GM12878 (cell line): ENCODE results near the gene OTOF. TPM values are rescaled to one million over a fixed set of nuclear protein-coding genes. Genes with fewer than 3 reads are reported as not detected.

ENCODE experiments used
- ATAC-seq: fragments of 200-7000 bp; cut with Tn5 transposase; 3 replicates; pipeline ENCODE4 v1.9.1; 2020; ENCODE audit warnings: mild to moderate bottlenecking, moderate library complexity
- BruUV-seq: library from RNA; stranded (reverse); fragments of 400-500 nt; replicated peaks from 2 replicates; lab custom pipeline; 2021; lab: Mats Ljungman, UMichigan
- CTCF ChIA-PET: fragments of 300-600 bp; sonication (Branson Sonifier 250); formaldehyde crosslinking; extraction: SDS; loops from one replicate; lab custom pipeline; 2021; ENCODE audit warnings: inconsistent platforms; lab: Yijun Ruan, JAX
- POLR2A ChIA-PET: fragments of 350-600 bp; formaldehyde crosslinking; extraction: SDS; loops from one replicate; lab custom pipeline; 2021; ENCODE audit warnings: inconsistent platforms; lab: Charles Lee
- RAD21 ChIA-PET: fragments of 300-600 bp; sonication (Branson Sonifier 250); formaldehyde crosslinking; loops from one replicate; lab custom pipeline; 2023; ENCODE audit warnings: antibody characterized with exemption; ENCODE audit not compliant: unreplicated experiment; lab: Charles Lee
- SMC1A ChIA-PET: fragments of 300-600 bp; sonication (Branson Sonifier 250); formaldehyde crosslinking; loops from one replicate; lab custom pipeline; 2023; ENCODE audit not compliant: unreplicated experiment, uncharacterized antibody; lab: Charles Lee
- DNase-seq: peaks from one replicate; pipeline ENCODE4 v3.0.0-alpha.2; 2011; ENCODE audit warnings: low read depth, low spot score
- FAIRE-seq: peaks from 3 replicates; lab custom pipeline; 2011; peaks lifted over from hg19 to GRCh38; lab: Jason Lieb, UNC
- H2AFZ ChIP-seq: 2 replicates; pipeline ENCODE4 v1.6.0; 2011; ENCODE audit warnings: low read depth, low read length, control low read depth; ENCODE audit not compliant: control insufficient read depth
- H3K27ac ChIP-seq: 2 replicates; pipeline ENCODE4 v1.5.1; 2011; ENCODE audit warnings: control low read depth; ENCODE audit not compliant: control insufficient read depth, insufficient read depth
- H3K27me3 ChIP-seq, 2 experiments: replicated peaks in 1 of 2; 2 replicates each; pipeline versions ENCODE4 v1.6.0 to v1.6.1; 2011; ENCODE audit warnings: low read length in 1 of 2; ENCODE audit not compliant: control insufficient read depth in 2 of 2, insufficient read depth in 2 of 2
- H3K36me3 ChIP-seq, 2 experiments: 2 replicates each; pipeline ENCODE4 v1.5.1; 2011; ENCODE audit warnings: low read length in 1 of 2; ENCODE audit not compliant: control insufficient read depth in 2 of 2, insufficient read depth in 2 of 2
- H3K4me1 ChIP-seq: 2 replicates; pipeline ENCODE4 v1.6.1; 2011; ENCODE audit warnings: mild to moderate bottlenecking, low read length, moderate library complexity, mixed read lengths; ENCODE audit not compliant: control insufficient read depth, insufficient read depth
- H3K4me2 ChIP-seq: 2 replicates; pipeline ENCODE4 v1.6.0; 2011; ENCODE audit warnings: control low read depth; ENCODE audit not compliant: control insufficient read depth, insufficient read depth
- H3K4me3 ChIP-seq: fragments of 200-600 bp; sonication (generic); 2 replicates; pipeline ENCODE4 v1.5.1; 2016
- H3K79me2 ChIP-seq: 2 replicates; pipeline ENCODE4 v1.6.0; 2011; ENCODE audit warnings: low read length; ENCODE audit not compliant: control insufficient read depth, insufficient read depth
- H3K9ac ChIP-seq: 2 replicates; pipeline ENCODE4 v1.8.0; 2011; ENCODE audit warnings: low read length, control low read depth, mixed read lengths; ENCODE audit not compliant: control insufficient read depth, insufficient read depth
- H3K9me3 ChIP-seq: replicated peaks from 3 replicates; pipeline ENCODE4 v1.5.1; 2011; ENCODE audit warnings: mild to moderate bottlenecking, low read length; ENCODE audit not compliant: control insufficient read depth, insufficient read depth
- H4K20me1 ChIP-seq: 2 replicates; pipeline ENCODE4 v1.6.0; 2011; ENCODE audit not compliant: control insufficient read depth, insufficient read depth
- HDAC6 ChIP-seq: fragments of 200-600 bp; sonication (generic); IDR thresholded peaks from one replicate; pipeline ENCODE4 v1.8.0; 2017; ENCODE audit warnings: antibody characterized with exemption; ENCODE audit not compliant: unreplicated experiment
- IRF3 ChIP-seq: fragments of 450-650 bp; IDR thresholded peaks from 2 replicates; pipeline ENCODE4 v1.6.1; 2014; ENCODE audit warnings: mild to moderate bottlenecking
- RBBP5 ChIP-seq: fragments of 200-600 bp; sonication (generic); conservative IDR thresholded peaks from 2 replicates; pipeline ENCODE4 v1.6.1; 2016
- SIN3A ChIP-seq: IDR thresholded peaks from 2 replicates; pipeline ENCODE4 v1.6.1; 2012; ENCODE audit warnings: low read depth, low read length, improper control_type of control experiment
- YBX1 ChIP-seq: fragments of 450-650 bp; IDR thresholded peaks from 2 replicates; pipeline ENCODE4 v1.6.1; 2016; ENCODE audit warnings: antibody characterized with exemption
- ZBED1 ChIP-seq: IDR thresholded peaks from 2 replicates; pipeline ENCODE4 v1.6.1; 2016; ENCODE audit warnings: borderline replicate concordance
- ZBTB33 ChIP-seq: fragments of 450-650 bp; IDR thresholded peaks from 2 replicates; pipeline ENCODE4 v1.6.1; 2017; ENCODE audit warnings: mild to moderate bottlenecking
- ZNF274 ChIP-seq: IDR thresholded peaks from one replicate; pipeline ENCODE4 v1.8.0; 2011; ENCODE audit not compliant: insufficient read length, insufficient read depth
- ZNF622 ChIP-seq: fragments of 450-650 bp; IDR thresholded peaks from 2 replicates; pipeline ENCODE4 v1.6.1; 2017; ENCODE audit warnings: mild to moderate bottlenecking, inconsistent platforms
- ZSCAN29 ChIP-seq: fragments of 450-650 bp; IDR thresholded peaks from 2 replicates; pipeline ENCODE4 v1.6.1; 2017; ENCODE audit warnings: mild to moderate bottlenecking, moderate library complexity
- WGBS: methylation state at CpG from one replicate; pipeline ENCODE4 v1.1.6; 2016; ENCODE audit warnings: low lambda C conversion rate; ENCODE audit not compliant: insufficient replicate concordance, insufficient coverage; ENCODE audit errors: missing lambda C conversion rate; 5-methylcytosine and 5-hydroxymethylcytosine counted together
- in situ Hi-C: fragments of 300-500 bp; cut with MboI; formaldehyde crosslinking; loops from 9 replicates; pipeline ENCODE4 v1.14.3; 2018; ENCODE audit warnings: mixed read lengths
- intact Hi-C: fragments of 100-400 bp; cut with micrococcal nuclease; formaldehyde crosslinking; loops from one replicate; pipeline ENCODE4 v1.14.2; 2022; ENCODE audit not compliant: unreplicated experiment
- polyA plus RNA-seq, 11 experiments: library from polyadenylated mRNA; depleted of rRNA in 4 of 11; unstranded in 6 of 11; stranded (reverse) in 5 of 11; fragments of >200 nt; fragmentation: Nextera tagmentation in 4 of 11; fragmentation: Illumina TruSeq in 1 of 11; extraction: Ambion mirVana in 4 of 11; extraction: Trizol in 1 of 11; gene quantifications; 1 replicate in 1 of 11; 2 replicates in 10 of 11; pipeline versions ENCODE4 v1.2.1 to v1.2.3, GENCODE V29; 2011 to 2016; ENCODE audit warnings: inconsistent platforms in 2 of 11, missing spikeins in 2 of 11, low read depth in 1 of 11
- total RNA-seq, 4 experiments: library from RNA; depleted of rRNA in 3 of 4; stranded (reverse); fragments of >200 nt in 3 of 4; fragmentation: Illumina TruSeq in 1 of 4; extraction: Trizol in 1 of 4; gene quantifications; 2 replicates each; pipeline versions ENCODE4 v1.2.1 to v1.2.3, GENCODE V29; 2013 to 2021
- TF ChIP-seq, protein P1 (sequence below): IDR thresholded peaks from 2 replicates; pipeline ENCODE4 v1.6.1; 2012; ENCODE audit warnings: low read length, inconsistent platforms

The OTOF gene
- total and polyA plus RNA-seq, 10 of the 15 experiments (the other 5 are each of a cell fraction or from before 2014, with no cell fraction given) = under 0.01 to 0.31 (median 0.07) TPM; not detected in 6

GRCh38 chr2:26464390-26465265, 13.3 kb downstream of the OTOF start:
- Histone ChIP-seq H3K4me2 (no peak overlapping the region), H3K79me2 (no peaks in the 10 kb centered on the region), H3K4me1 (no peaks in the 10 kb centered on the region), H4K20me1 (no peaks in the 10 kb centered on the region), H3K27me3 (no peaks in the 10 kb centered on the region), H3K27ac (no peak overlapping the region), H3K9ac (no peak overlapping the region), H2AFZ (no peak overlapping the region), H3K4me3 (no peak overlapping the region), H3K9me3 (peaks cover 3% of the 10 kb centered on the region; the same call in 1 of the 3 replicates), H3K36me3 (no peaks in the 10 kb centered on the region)
- intact Hi-C loops (no loop called here), in situ Hi-C loops (no loop called here)
- CTCF ChIA-PET = interaction anchor here (0.7 kb wide), 1 partner anchor 50 kb away, joined by 3 read pairs; no protein-coding TSS in a partner anchor
- DNase-seq (no peak), FAIRE-seq (no peak), ATAC-seq (no peak)
- POLR2A ChIA-PET = no interaction called here
- RAD21 ChIA-PET = no interaction called here
- no TSS peak for BruUV-seq
- SMC1A ChIA-PET = no interaction called here
- WGBS = 9% methylated on average over 14 of the region's 14 CpGs
- TF ChIP-seq, protein P1, sequence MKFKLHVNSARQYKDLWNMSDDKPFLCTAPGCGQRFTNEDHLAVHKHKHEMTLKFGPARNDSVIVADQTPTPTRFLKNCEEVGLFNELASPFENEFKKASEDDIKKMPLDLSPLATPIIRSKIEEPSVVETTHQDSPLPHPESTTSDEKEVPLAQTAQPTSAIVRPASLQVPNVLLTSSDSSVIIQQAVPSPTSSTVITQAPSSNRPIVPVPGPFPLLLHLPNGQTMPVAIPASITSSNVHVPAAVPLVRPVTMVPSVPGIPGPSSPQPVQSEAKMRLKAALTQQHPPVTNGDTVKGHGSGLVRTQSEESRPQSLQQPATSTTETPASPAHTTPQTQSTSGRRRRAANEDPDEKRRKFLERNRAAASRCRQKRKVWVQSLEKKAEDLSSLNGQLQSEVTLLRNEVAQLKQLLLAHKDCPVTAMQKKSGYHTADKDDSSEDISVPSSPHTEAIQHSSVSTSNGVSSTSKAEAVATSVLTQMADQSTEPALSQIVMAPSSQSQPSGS = no peak
- no peak for TF ChIP-seq ZSCAN29
- no peak for TF ChIP-seq IRF3
- no peak for TF ChIP-seq HDAC6
- no peak for TF ChIP-seq RBBP5
- no peak for TF ChIP-seq ZNF622
- TF ChIP-seq ZBTB33 = no peak
- no peak for TF ChIP-seq ZNF274
- TF ChIP-seq YBX1 = no peak
- no peak for TF ChIP-seq ZBED1
- no peak for TF ChIP-seq SIN3A
